Mononuclear cell (primary cell): ENCODE measurements around the gene NEDD8. TPM values are rescaled to one million over a fixed set of nuclear protein-coding genes. Genes with fewer than 3 reads are reported as not detected.

Experiments
- H3K27me3 ChIP-seq: 2 replicates; pipeline ENCODE4 v1.6.0; 2011; ENCODE audit warnings: low read length, control low read depth; ENCODE audit not compliant: insufficient read depth
- H3K4me1 ChIP-seq: 2 replicates; pipeline ENCODE4 v1.5.1; 2011; ENCODE audit warnings: mild to moderate bottlenecking, low read length, control low read depth; ENCODE audit not compliant: insufficient read depth
- H3K4me3 ChIP-seq: 2 replicates; pipeline ENCODE4 v1.5.1; 2011; ENCODE audit warnings: mild to moderate bottlenecking, low read length, moderate library complexity
- H3K9me3 ChIP-seq: 2 replicates; pipeline ENCODE4 v1.5.1; 2011; ENCODE audit warnings: low read depth, mild to moderate bottlenecking, control low read depth, low read length
- total RNA-seq: library from RNA; depleted of rRNA; stranded (reverse); fragments of >200 nt; gene quantifications from one replicate; pipeline ENCODE4 v1.2.3, GENCODE V29; 2012

The NEDD8 gene
- total RNA-seq, 1 donor, result 51.2 TPM

DNA sequence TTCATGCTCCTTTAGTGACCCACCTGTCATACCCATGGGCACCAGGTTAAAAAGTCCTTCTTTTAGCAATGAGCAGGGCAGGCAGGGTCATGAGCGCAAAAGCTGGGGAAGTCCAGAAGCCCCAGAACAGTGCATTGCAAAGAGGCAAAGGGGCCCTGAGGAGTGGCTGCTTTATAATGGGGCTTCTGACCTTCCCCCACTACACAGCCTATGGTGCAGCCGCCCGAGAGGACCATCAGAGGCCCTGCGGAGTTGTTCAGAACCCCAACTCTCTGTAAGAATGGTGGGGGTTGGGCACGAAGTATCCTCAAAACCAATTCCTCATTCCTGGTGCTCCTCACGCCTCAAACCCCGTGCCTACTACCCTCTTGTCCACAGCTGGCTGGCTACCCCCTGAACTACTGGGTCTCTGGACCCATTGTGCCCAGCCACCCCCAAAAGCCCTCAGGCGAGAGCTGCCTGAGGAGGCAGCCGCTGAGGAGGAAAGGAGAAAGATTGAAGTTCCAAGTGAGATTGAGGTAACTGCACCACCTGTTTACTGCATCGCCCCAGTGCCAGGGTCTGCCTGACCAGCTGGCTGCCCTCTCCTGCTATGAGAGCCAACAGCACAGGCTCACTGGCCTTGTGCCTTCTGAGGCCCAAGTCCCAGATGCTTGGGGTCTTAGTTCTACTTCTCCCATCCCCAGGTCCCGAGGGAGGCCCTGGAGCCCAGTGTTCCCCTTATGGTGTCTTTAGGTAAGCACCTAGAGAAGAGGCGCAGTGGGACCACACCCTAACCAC is 53.6 kb downstream of the NEDD8 start:
- H3K4me1 ChIP-seq, result no peaks in the 10 kb centered on the region
- H3K9me3 ChIP-seq, result no peaks in the 10 kb centered on the region
- H3K27me3 ChIP-seq, result no peaks in the 10 kb centered on the region
- H3K4me3 ChIP-seq, result no peak overlapping the region

- no peak overlapping the region for H3K4me3 ChIP-seq
- H3K4me1 ChIP-seq, result no peaks in the 10 kb centered on the region
- H3K9me3 ChIP-seq, result no peaks in the 10 kb centered on the region
- no peaks in the 10 kb centered on the region for H3K27me3 ChIP-seq
Measured at GRCh38 chr14:24177891-24178290, 54.3 kb downstream of the NEDD8 start.

DNA sequence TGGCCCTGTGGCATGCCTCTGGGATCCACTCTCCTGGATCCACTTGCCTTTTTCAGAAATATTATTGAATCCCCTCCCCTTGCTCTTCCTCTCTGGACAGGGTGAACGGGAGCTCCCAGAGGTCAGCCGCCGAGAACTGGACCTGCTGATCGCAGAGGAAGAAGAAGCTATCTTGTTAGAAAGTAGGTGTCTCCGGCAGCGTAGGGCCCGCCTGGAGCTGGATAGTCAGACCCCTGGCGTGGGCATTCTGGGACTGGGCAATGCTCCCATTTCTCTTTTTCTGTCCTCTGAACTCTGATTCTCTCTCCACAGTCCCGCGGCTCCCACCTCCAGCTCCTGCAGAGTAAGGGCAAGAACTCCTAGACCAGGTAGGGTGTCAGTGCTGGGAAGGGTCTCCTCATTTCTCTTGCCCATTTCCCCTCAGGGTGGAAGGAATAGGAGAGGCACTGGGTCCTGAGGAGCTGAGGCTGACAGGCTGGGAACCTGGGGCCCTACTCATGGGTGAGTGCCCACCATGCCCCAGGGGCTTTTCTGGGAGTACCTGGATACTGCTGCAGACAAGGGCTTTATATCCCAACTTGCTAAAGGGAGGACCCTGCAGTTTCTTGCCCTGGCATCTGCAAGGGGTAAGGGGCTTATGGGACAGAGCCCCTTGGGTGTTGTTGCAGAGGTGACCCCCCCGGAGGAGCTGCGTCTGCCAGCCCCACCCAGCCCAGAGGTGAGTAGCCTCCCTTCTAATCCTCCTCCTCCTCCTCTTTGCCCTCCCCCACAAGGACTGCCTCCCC is 54.9 kb downstream of the NEDD8 start:
- Histone ChIP-seq H3K27me3 (no peaks in the 10 kb centered on the region), H3K4me3 (no peak overlapping the region), H3K9me3 (no peaks in the 10 kb centered on the region), H3K4me1 (peaks cover 5% of the 10 kb centered on the region)

DNA sequence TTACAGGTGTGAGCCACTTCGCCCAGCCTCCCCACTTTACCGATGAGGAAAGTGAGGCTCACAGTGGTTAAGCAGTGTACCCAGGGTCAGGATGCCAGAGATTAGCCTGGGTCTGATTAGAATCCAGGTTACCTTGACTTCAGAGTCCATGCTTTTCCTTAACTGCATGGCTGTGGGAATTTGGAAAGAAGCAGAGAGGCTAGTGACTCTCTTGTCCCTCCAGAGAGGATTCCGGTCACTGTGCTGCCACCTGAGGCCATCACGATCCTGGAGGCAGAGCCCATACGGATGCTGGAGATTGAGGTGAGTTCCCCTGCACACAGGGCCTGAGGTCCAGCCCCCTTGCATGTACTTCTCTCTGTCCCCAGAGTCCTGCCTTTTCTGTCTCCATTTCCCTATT is 55.6 kb downstream of the NEDD8 start:
- Histone ChIP-seq H3K4me1 (peaks cover 11% of the 10 kb centered on the region), H3K4me3 (no peak overlapping the region), H3K9me3 (no peaks in the 10 kb centered on the region), H3K27me3 (no peaks in the 10 kb centered on the region)

DNA sequence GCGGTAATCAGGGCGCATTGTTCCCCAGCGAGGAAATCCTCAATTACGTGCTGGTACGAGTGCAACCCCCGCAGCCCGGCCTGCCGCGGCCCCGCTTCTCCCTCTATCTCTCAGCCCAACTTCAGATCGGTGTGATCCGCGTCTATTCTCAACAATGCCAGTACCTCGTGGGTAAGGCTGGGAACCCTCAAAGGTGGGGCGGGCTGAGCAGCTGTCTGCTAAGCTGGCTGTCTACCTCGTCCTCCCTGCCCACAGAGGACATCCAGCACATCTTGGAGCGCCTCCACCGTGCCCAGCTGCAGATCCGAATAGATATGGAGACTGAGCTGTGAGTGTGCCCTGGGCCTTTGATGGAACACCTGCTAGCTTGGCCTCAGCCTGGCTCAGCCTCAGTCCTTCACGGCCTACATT is 59.3 kb downstream of the NEDD8 start:
- Histone ChIP-seq H3K4me1 (peaks cover 27% of the 10 kb centered on the region), H3K4me3 (no peak overlapping the region), H3K27me3 (no peaks in the 10 kb centered on the region), H3K9me3 (no peaks in the 10 kb centered on the region)

DNA sequence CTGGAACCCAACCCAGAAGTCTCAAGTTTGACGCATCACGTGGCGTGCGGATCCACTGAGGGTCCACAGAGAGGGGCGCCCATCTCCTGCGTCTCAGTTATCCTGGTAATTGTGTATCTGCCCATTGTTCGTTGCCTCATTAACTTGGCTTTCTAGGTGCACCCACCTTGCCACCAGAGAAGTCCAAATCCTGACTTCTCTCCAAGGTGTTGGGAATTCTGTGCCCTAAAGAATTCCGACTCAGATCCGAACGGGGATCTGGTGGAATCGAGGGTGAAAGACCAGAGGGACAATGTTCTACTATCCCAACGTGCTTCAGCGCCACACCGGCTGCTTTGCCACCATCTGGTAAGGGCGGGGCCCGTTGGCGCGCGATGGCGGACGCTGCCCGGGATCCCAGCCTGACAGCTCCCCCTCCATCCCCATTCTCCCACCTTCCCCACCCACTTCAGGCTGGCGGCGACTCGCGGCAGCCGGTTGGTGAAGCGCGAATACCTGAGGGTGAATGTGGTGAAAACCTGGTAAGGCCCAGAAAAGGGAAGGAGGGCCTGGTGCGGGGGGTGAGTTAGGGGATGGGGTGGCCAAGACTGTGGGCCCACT is 59.8 kb downstream of the NEDD8 start:
- Histone ChIP-seq H3K9me3 (no peaks in the 10 kb centered on the region), H3K27me3 (no peaks in the 10 kb centered on the region), H3K4me3 (peak overlapping the region; percentile 26), H3K4me1 (peaks cover 30% of the 10 kb centered on the region)

GRCh38 chr14:24171422-24172260 is 60.5 kb downstream of the NEDD8 start, which contains the start of gene REC8:
REC8 (plus strand) TSS chr14:24172080; CDS start chr14:24172553, 473 bp downstream.
- Histone ChIP-seq H3K9me3 (no peaks in the 10 kb centered on the region), H3K4me1 (peaks cover 36% of the 10 kb centered on the region), H3K4me3 (peak within 1 kb of the TSS; percentile 26), H3K27me3 (no peaks in the 10 kb centered on the region)

GRCh38 chr14:24167469-24168114 is 64.6 kb downstream of the NEDD8 start:
- Histone ChIP-seq H3K27me3 (no peaks in the 10 kb centered on the region), H3K4me3 (no peak overlapping the region), H3K4me1 (peaks cover 76% of the 10 kb centered on the region), H3K9me3 (no peaks in the 10 kb centered on the region)

Other genes with a start within 250 kb of the NEDD8 start
- 5.6 TPM for gene DHRS4L2, start 243.4 kb downstream of the NEDD8 start, total RNA-seq
- 0.52 TPM for gene CARMIL3, start 180.4 kb downstream of the NEDD8 start, total RNA-seq
- not detected for gene CPNE6, start 160.8 kb downstream of the NEDD8 start, total RNA-seq
- gene PCK2, start 138.1 kb downstream of the NEDD8 start, total RNA-seq, result 4.6 TPM
- 59.1 TPM for gene DCAF11, start 117.6 kb downstream of the NEDD8 start, total RNA-seq
- 1.2 TPM for gene NRL, start 117.4 kb downstream of the NEDD8 start, total RNA-seq
- 0.42 TPM for gene FITM1, start 101.7 kb downstream of the NEDD8 start, total RNA-seq
- 218 TPM for gene PSME1, start 96.2 kb downstream of the NEDD8 start, total RNA-seq
- 4.1 TPM for gene EMC9, start 90.8 kb downstream of the NEDD8 start, total RNA-seq
- 78.9 TPM for gene PSME2, start 85.8 kb downstream of the NEDD8 start, total RNA-seq
- 38.4 TPM for gene RNF31, start 84.9 kb downstream of the NEDD8 start, total RNA-seq
- 126 TPM for gene IRF9, start 71.1 kb downstream of the NEDD8 start, total RNA-seq
- gene REC8, start 60.3 kb downstream of the NEDD8 start, total RNA-seq, result 22.7 TPM
- gene IPO4, start 43.6 kb downstream of the NEDD8 start, total RNA-seq, result 13.3 TPM
- 13.6 TPM for gene TM9SF1, start 36.9 kb downstream of the NEDD8 start, total RNA-seq
- gene TSSK4, start 26.7 kb downstream of the NEDD8 start, total RNA-seq, result 0.31 TPM
- 90.8 TPM for gene CHMP4A, start 18.9 kb downstream of the NEDD8 start, total RNA-seq
- 4.5 TPM for gene MDP1, start 16.3 kb downstream of the NEDD8 start, total RNA-seq
- 31.1 TPM for gene GMPR2, start 562 bp upstream of the NEDD8 start, total RNA-seq
- gene TINF2, start 10.3 kb upstream of the NEDD8 start, total RNA-seq, result 70.7 TPM
- 4.2 TPM for gene TGM1, start 30.8 kb upstream of the NEDD8 start, total RNA-seq
- gene RABGGTA, start 39.2 kb upstream of the NEDD8 start, total RNA-seq, result 25.1 TPM
- gene DHRS1, start 67.4 kb upstream of the NEDD8 start, total RNA-seq, result 10.4 TPM
- gene NOP9, start 67.5 kb upstream of the NEDD8 start, total RNA-seq, result 11.2 TPM
- gene CIDEB, start 75.6 kb upstream of the NEDD8 start, total RNA-seq, result 14.4 TPM
- 12.6 TPM for gene LTB4R2, start 77.8 kb upstream of the NEDD8 start, total RNA-seq
- 12.5 TPM for gene LTB4R, start 79.1 kb upstream of the NEDD8 start, total RNA-seq
- gene ADCY4, start 102.7 kb upstream of the NEDD8 start, total RNA-seq, result 2.3 TPM
- 9.9 TPM for gene RIPK3, start 107.6 kb upstream of the NEDD8 start, total RNA-seq
- gene NFATC4, start 135.8 kb upstream of the NEDD8 start, total RNA-seq, result 0.10 TPM
- gene NYNRIN, start 166.6 kb upstream of the NEDD8 start, total RNA-seq, result under 0.01 TPM
- 0.84 TPM for gene CBLN3, start 197.3 kb upstream of the NEDD8 start, total RNA-seq
- 148 TPM for gene KHNYN, start 197.6 kb upstream of the NEDD8 start, total RNA-seq
- 21.6 TPM for gene SDR39U1, start 210.4 kb upstream of the NEDD8 start, total RNA-seq